Cardiac fibroblast (primary cell): ENCODE data around the gene COL5A3.
"Not testable (repeated sequence)": the region's sequence is repeated elsewhere in the genome, so short reads cannot be mapped to it uniquely, and the experiment has no call there.

Source experiments
- DNase-seq, 2 donors: peaks; one replicate each; pipeline versions ENCODE4 v3.0.0 to v3.0.0-alpha.2; 2010; ENCODE audit warnings: low read depth in 2 of 2
- H3K4me3 ChIP-seq, 2 donors: replicated peaks in 1 of 2; 1 replicate in 1 of 2; 2 replicates in 1 of 2; pipeline ENCODE4 v1.5.1; 2011; ENCODE audit warnings: low read depth in 2 of 2, low read length in 2 of 2, mild to moderate bottlenecking in 2 of 2, moderate library complexity in 1 of 2
- CTCF ChIP-seq: IDR thresholded peaks from one replicate; pipeline ENCODE4 v1.5.1; 2011; ENCODE audit warnings: low read depth, mild to moderate bottlenecking, low read length, inconsistent platforms

COL5A3 gene

GRCh38 chr19:9923440-9923839 is 86.9 kb downstream of the COL5A3 start:
- DNase-seq, result no peak
- TF ChIP-seq CTCF, result no peak
- H3K4me3 ChIP-seq, result no peak overlapping the region

GRCh38 chr19:9922782-9923379 is 87.4 kb downstream of the COL5A3 start:
- H3K4me3 ChIP-seq, DNase-seq: not testable (repeated sequence)

- H3K4me3 ChIP-seq, result no peak overlapping the region
- peak; percentile 5 for TF ChIP-seq CTCF
- DNase-seq, result peak; percentile 63 to 70
Measured at GRCh38 chr19:9917321-9917720, 93.0 kb downstream of the COL5A3 start.

GRCh38 chr19:9916719-9917118 is 93.6 kb downstream of the COL5A3 start:
- DNase-seq, result no peak
- no peak overlapping the region for H3K4me3 ChIP-seq
- TF ChIP-seq CTCF, result no peak

- peak; percentile 83 to 84 for DNase-seq
- peak; percentile 26 for TF ChIP-seq CTCF
- peak overlapping the region; percentile 37 to 46 for H3K4me3 ChIP-seq
Measured at GRCh38 chr19:9914315-9915207, 95.7 kb downstream of the COL5A3 start.

GRCh38 chr19:9914001-9914314 is 96.3 kb downstream of the COL5A3 start:
- TF ChIP-seq CTCF, result no peak
- peak overlapping the region; percentile 37 to 46 for H3K4me3 ChIP-seq
- DNase-seq, result no peak

GRCh38 chr19:9913237-9914000 is 96.9 kb downstream of the COL5A3 start:
- DNase-seq, result no peak
- peak overlapping the region in 1 of 2 donors; percentile 46 for H3K4me3 ChIP-seq
- no peak for TF ChIP-seq CTCF
